ENCODE results near the gene NRP2. TPM values are rescaled to one million over a fixed set of nuclear protein-coding genes. Genes with fewer than 3 reads are reported as not detected.

NRP2 gene
- total RNA-seq, 1 experiment from 2014 or later, result 92.4 TPM

- Histone ChIP-seq H3K27me3 (ENCODE audit: control insufficient read depth, insufficient read depth, low read length) (no peaks in the 10 kb centered on the region), H3K4me3 (ENCODE audit: insufficient read depth, low read depth, low read length) (no peak overlapping the region), H3K36me3 (replicated peaks; ENCODE audit: control insufficient read depth, insufficient read depth, low read length) (no peaks in the 10 kb centered on the region)
- peak; percentile 74 for DNase-seq
Observed at GRCh38 chr2:205720451-205720902, 38.2 kb downstream of the NRP2 start.

DNA sequence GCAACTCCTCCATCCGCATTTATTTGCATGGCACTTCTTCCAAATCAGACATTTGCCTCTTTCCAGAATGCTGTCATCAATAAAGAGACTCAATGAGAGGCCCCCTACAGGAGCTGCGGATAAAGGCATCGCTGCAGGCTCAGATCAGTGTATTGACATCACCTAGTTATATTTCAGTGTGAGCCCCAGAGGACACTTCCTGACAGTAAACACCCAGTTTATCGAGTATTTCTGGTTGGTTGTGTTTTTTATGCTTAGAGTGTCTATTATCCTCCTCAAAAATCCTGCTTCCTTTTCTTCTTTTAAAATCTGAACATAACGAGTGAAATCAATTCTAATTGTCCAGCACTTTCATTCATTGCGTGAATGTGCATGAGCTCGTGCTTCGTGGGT, 38.8 kb downstream of the NRP2 start:
- H3K27me3 ChIP-seq (ENCODE audit: control insufficient read depth, insufficient read depth, low read length), result no peaks in the 10 kb centered on the region
- H3K4me3 ChIP-seq (ENCODE audit: insufficient read depth, low read depth, low read length), result no peak overlapping the region
- DNase-seq, result no peak
- no peaks in the 10 kb centered on the region; the same call in 1 of the 2 replicates for H3K36me3 ChIP-seq (replicated peaks; ENCODE audit: control insufficient read depth, insufficient read depth, low read length)

DNA sequence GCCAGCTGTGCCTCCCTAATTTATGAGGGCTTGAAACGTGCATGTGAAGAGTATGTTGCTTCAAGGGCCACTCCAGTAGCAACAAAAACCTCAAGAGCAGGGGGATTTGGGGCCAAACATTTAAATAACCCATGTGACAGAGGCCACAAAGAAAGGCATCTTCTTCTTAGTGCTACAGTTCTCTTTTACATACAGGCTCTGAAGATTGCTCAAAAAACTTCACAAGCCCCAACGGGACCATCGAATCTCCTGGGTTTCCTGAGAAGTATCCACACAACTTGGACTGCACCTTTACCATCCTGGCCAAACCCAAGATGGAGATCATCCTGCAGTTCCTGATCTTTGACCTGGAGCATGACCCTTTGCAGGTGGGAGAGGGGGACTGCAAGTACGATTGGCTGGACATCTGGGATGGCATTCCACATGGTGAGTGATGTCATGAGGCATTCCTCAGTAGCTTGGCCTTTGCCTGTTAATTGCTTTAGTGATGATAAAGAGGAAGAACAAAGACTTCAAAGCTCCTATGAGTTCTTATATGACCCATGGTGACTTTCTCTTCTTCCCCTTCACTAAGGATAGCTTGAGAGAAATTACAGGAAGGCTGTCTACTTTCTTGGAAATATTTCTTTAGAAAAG, 40.1 kb downstream of the NRP2 start:
- Histone ChIP-seq H3K27me3 (ENCODE audit: control insufficient read depth, insufficient read depth, low read length) (no peaks in the 10 kb centered on the region), H3K4me3 (ENCODE audit: insufficient read depth, low read depth, low read length) (no peak overlapping the region), H3K36me3 (replicated peaks; ENCODE audit: control insufficient read depth, insufficient read depth, low read length) (no peaks in the 10 kb centered on the region; the same call in none of the 2 replicates)
- DNase-seq, result no peak

GRCh38 chr2:205723179-205723578, 40.9 kb downstream of the NRP2 start:
- Histone ChIP-seq H3K4me3 (ENCODE audit: insufficient read depth, low read depth, low read length) (no peak overlapping the region), H3K27me3 (ENCODE audit: control insufficient read depth, insufficient read depth, low read length) (no peaks in the 10 kb centered on the region), H3K36me3 (replicated peaks; ENCODE audit: control insufficient read depth, insufficient read depth, low read length) (no peaks in the 10 kb centered on the region; the same call in none of the 2 replicates)
- DNase-seq, result no peak

DNA sequence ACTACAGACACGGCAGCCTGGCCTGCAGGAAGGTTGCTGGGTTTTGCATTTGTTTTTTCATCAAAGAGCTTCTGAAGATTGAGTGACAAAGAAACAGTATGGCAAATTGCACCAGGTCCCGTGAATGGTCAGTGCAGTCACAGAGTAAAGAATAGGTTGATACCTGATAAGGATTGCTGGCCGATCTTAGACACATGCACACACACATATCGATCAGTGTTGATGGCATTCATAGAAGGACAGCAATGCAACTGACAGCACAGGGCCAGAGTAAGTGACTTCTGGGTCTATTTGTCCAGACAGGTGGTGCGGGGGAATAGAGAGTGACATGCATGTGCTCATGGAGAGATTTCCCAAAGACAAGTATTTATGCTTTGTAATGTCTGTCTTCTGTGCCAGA, 42.8 kb downstream of the NRP2 start:
- no peak for DNase-seq
- H3K27me3 ChIP-seq (ENCODE audit: control insufficient read depth, insufficient read depth, low read length), result no peaks in the 10 kb centered on the region
- no peak overlapping the region for H3K4me3 ChIP-seq (ENCODE audit: insufficient read depth, low read depth, low read length)
- H3K36me3 ChIP-seq (replicated peaks; ENCODE audit: control insufficient read depth, insufficient read depth, low read length), result no peaks in the 10 kb centered on the region; the same call in none of the 2 replicates

GRCh38 chr2:205726506-205726905, 44.2 kb downstream of the NRP2 start:
- Histone ChIP-seq H3K36me3 (replicated peaks; ENCODE audit: control insufficient read depth, insufficient read depth, low read length) (no peaks in the 10 kb centered on the region; the same call in none of the 2 replicates), H3K27me3 (ENCODE audit: control insufficient read depth, insufficient read depth, low read length) (no peaks in the 10 kb centered on the region), H3K4me3 (ENCODE audit: insufficient read depth, low read depth, low read length) (no peak overlapping the region)
- no peak for DNase-seq

DNA sequence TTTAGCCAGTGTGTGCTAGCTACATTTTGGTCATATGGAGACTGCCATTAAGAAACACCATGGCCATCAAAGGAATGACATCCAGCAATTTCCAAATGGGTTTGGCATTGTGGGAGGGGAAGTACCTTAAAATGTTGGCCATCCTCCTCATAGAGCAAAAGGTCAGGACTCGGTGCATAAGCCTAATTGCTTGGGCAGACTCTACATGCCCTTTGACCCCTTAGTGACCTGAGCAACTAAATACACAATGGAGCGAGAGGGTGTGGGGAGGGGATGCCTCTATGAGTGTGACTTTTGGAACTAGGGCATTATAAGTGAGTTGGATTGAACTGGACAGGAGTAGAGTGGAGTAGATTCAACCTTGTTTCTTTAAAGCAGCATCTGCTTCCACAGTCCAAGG, 44.9 kb downstream of the NRP2 start:
- H3K36me3 ChIP-seq (replicated peaks; ENCODE audit: control insufficient read depth, insufficient read depth, low read length), result no peaks in the 10 kb centered on the region; the same call in none of the 2 replicates

GRCh38 chr2:205728366-205728765, 46.1 kb downstream of the NRP2 start:
- no peaks in the 10 kb centered on the region for H3K27me3 ChIP-seq (ENCODE audit: control insufficient read depth, insufficient read depth, low read length)
- no peaks in the 10 kb centered on the region; the same call in none of the 2 replicates for H3K36me3 ChIP-seq (replicated peaks; ENCODE audit: control insufficient read depth, insufficient read depth, low read length)
- H3K4me3 ChIP-seq (ENCODE audit: insufficient read depth, low read depth, low read length), result no peak overlapping the region
- no peak for DNase-seq

More for the DNA sequence above, 44.9 kb downstream of the NRP2 start:
- Histone ChIP-seq H3K4me3 (ENCODE audit: insufficient read depth, low read depth, low read length) (no peak overlapping the region), H3K27me3 (ENCODE audit: control insufficient read depth, insufficient read depth, low read length) (no peaks in the 10 kb centered on the region)
- no peak for DNase-seq

DNA sequence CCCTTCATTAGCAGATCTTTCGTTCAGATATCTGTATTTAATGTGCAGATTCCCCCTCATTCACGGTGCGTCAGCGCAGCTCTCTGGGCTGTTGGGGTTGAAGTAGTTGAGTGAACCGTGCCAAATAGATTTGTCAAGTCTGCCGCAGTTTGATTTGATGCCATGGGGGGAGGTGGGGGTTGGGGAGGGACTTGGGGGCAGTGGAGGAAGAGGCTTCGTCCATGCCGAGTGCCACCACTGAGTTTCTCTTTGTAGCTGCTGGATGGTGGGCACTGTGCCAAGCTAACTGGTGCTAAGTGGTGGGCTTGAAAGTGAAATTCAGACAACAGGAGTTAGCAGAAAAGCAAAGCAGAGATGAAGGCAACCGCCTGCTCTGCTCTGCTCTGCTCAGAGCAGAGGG, 47.9 kb downstream of the NRP2 start:
- Histone ChIP-seq H3K27me3 (ENCODE audit: control insufficient read depth, insufficient read depth, low read length) (no peaks in the 10 kb centered on the region), H3K36me3 (replicated peaks; ENCODE audit: control insufficient read depth, insufficient read depth, low read length) (no peaks in the 10 kb centered on the region; the same call in none of the 2 replicates), H3K4me3 (ENCODE audit: insufficient read depth, low read depth, low read length) (no peak overlapping the region)
- DNase-seq, result no peak

GRCh38 chr2:205730701-205731582, 48.6 kb downstream of the NRP2 start:
- Histone ChIP-seq H3K4me3 (ENCODE audit: insufficient read depth, low read depth, low read length) (no peak overlapping the region), H3K27me3 (ENCODE audit: control insufficient read depth, insufficient read depth, low read length) (no peaks in the 10 kb centered on the region), H3K36me3 (replicated peaks; ENCODE audit: control insufficient read depth, insufficient read depth, low read length) (no peaks in the 10 kb centered on the region; the same call in 1 of the 2 replicates)
- no peak for DNase-seq

GRCh38 chr2:205731583-205731981, 49.3 kb downstream of the NRP2 start:
- Histone ChIP-seq H3K36me3 (replicated peaks; ENCODE audit: control insufficient read depth, insufficient read depth, low read length) (no peaks in the 10 kb centered on the region; the same call in 1 of the 2 replicates), H3K4me3 (ENCODE audit: insufficient read depth, low read depth, low read length) (no peak overlapping the region), H3K27me3 (ENCODE audit: control insufficient read depth, insufficient read depth, low read length) (no peaks in the 10 kb centered on the region)
- no peak for DNase-seq

DNA sequence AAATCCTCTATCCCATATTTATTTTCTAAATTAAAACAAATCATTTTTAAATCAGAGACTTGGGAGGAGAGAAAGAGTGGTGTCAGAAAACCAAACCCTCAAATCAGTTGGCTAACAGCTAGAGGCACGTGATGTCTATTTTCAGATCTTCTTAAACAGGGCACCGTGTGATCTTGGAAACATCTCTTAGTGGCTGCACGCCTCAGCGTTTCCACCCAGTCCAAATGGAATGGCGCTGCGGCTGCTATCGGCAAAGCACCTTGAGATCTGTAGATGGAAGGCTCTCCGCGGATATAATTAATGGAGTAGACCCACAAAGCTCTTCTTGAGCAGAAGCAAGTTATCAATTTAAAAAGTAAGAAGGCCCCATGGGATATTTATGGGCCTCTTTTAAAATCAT, 50.0 kb downstream of the NRP2 start:
- Histone ChIP-seq H3K36me3 (replicated peaks; ENCODE audit: control insufficient read depth, insufficient read depth, low read length) (no peaks in the 10 kb centered on the region; the same call in 1 of the 2 replicates), H3K4me3 (ENCODE audit: insufficient read depth, low read depth, low read length) (no peak overlapping the region), H3K27me3 (ENCODE audit: control insufficient read depth, insufficient read depth, low read length) (no peaks in the 10 kb centered on the region)
- DNase-seq, result no peak

- Histone ChIP-seq H3K36me3 (replicated peaks; ENCODE audit: control insufficient read depth, insufficient read depth, low read length) (no peaks in the 10 kb centered on the region; the same call in 1 of the 2 replicates), H3K27me3 (ENCODE audit: control insufficient read depth, insufficient read depth, low read length) (no peaks in the 10 kb centered on the region), H3K4me3 (ENCODE audit: insufficient read depth, low read depth, low read length) (no peak overlapping the region)
- no peak for DNase-seq
Observed at GRCh38 chr2:205733082-205733481, 50.8 kb downstream of the NRP2 start.

- Histone ChIP-seq H3K4me3 (ENCODE audit: insufficient read depth, low read depth, low read length) (no peak overlapping the region), H3K27me3 (ENCODE audit: control insufficient read depth, insufficient read depth, low read length) (no peaks in the 10 kb centered on the region), H3K36me3 (replicated peaks; ENCODE audit: control insufficient read depth, insufficient read depth, low read length) (no peaks in the 10 kb centered on the region)
- DNase-seq, result peak; percentile 77
Observed at GRCh38 chr2:205733648-205734047, 51.3 kb downstream of the NRP2 start.
